GM12878 (cell line): ENCODE results near the gene PIK3C3. TPM values are rescaled to one million over a fixed set of nuclear protein-coding genes. Genes with fewer than 3 reads are reported as not detected.

Experiments used
- ATAC-seq: fragments of 200-7000 bp; cut with Tn5 transposase; 3 replicates; pipeline ENCODE4 v1.9.1; 2020; ENCODE audit warnings: mild to moderate bottlenecking, moderate library complexity
- BruUV-seq: library from RNA; stranded (reverse); fragments of 400-500 nt; replicated peaks from 2 replicates; lab custom pipeline; 2021; lab: Mats Ljungman, UMichigan
- CTCF ChIA-PET: fragments of 300-600 bp; sonication (Branson Sonifier 250); formaldehyde crosslinking; extraction: SDS; loops from one replicate; lab custom pipeline; 2021; ENCODE audit warnings: inconsistent platforms; lab: Yijun Ruan, JAX
- POLR2A ChIA-PET: fragments of 350-600 bp; formaldehyde crosslinking; extraction: SDS; loops from one replicate; lab custom pipeline; 2021; ENCODE audit warnings: inconsistent platforms; lab: Charles Lee
- RAD21 ChIA-PET: fragments of 300-600 bp; sonication (Branson Sonifier 250); formaldehyde crosslinking; loops from one replicate; lab custom pipeline; 2023; ENCODE audit warnings: antibody characterized with exemption; ENCODE audit not compliant: unreplicated experiment; lab: Charles Lee
- SMC1A ChIA-PET: fragments of 300-600 bp; sonication (Branson Sonifier 250); formaldehyde crosslinking; loops from one replicate; lab custom pipeline; 2023; ENCODE audit not compliant: unreplicated experiment, uncharacterized antibody; lab: Charles Lee
- DNase-seq: peaks from one replicate; pipeline ENCODE4 v3.0.0-alpha.2; 2011; ENCODE audit warnings: low read depth, low spot score
- FAIRE-seq: peaks from 3 replicates; lab custom pipeline; 2011; peaks lifted over from hg19 to GRCh38; lab: Jason Lieb, UNC
- H2AFZ ChIP-seq: 2 replicates; pipeline ENCODE4 v1.6.0; 2011; ENCODE audit warnings: low read depth, low read length, control low read depth; ENCODE audit not compliant: control insufficient read depth
- H3K27ac ChIP-seq: 2 replicates; pipeline ENCODE4 v1.5.1; 2011; ENCODE audit warnings: control low read depth; ENCODE audit not compliant: control insufficient read depth, insufficient read depth
- H3K27me3 ChIP-seq, 2 experiments: replicated peaks in 1 of 2; 2 replicates each; pipeline versions ENCODE4 v1.6.0 to v1.6.1; 2011; ENCODE audit warnings: low read length in 1 of 2; ENCODE audit not compliant: control insufficient read depth in 2 of 2, insufficient read depth in 2 of 2
- H3K36me3 ChIP-seq, 2 experiments: 2 replicates each; pipeline ENCODE4 v1.5.1; 2011; ENCODE audit warnings: low read length in 1 of 2; ENCODE audit not compliant: control insufficient read depth in 2 of 2, insufficient read depth in 2 of 2
- H3K4me1 ChIP-seq: 2 replicates; pipeline ENCODE4 v1.6.1; 2011; ENCODE audit warnings: mild to moderate bottlenecking, low read length, moderate library complexity, mixed read lengths; ENCODE audit not compliant: control insufficient read depth, insufficient read depth
- H3K4me2 ChIP-seq: 2 replicates; pipeline ENCODE4 v1.6.0; 2011; ENCODE audit warnings: control low read depth; ENCODE audit not compliant: control insufficient read depth, insufficient read depth
- H3K4me3 ChIP-seq: fragments of 200-600 bp; sonication (generic); 2 replicates; pipeline ENCODE4 v1.5.1; 2016
- H3K79me2 ChIP-seq: 2 replicates; pipeline ENCODE4 v1.6.0; 2011; ENCODE audit warnings: low read length; ENCODE audit not compliant: control insufficient read depth, insufficient read depth
- H3K9ac ChIP-seq: 2 replicates; pipeline ENCODE4 v1.8.0; 2011; ENCODE audit warnings: low read length, control low read depth, mixed read lengths; ENCODE audit not compliant: control insufficient read depth, insufficient read depth
- H3K9me3 ChIP-seq: replicated peaks from 3 replicates; pipeline ENCODE4 v1.5.1; 2011; ENCODE audit warnings: mild to moderate bottlenecking, low read length; ENCODE audit not compliant: control insufficient read depth, insufficient read depth
- H4K20me1 ChIP-seq: 2 replicates; pipeline ENCODE4 v1.6.0; 2011; ENCODE audit not compliant: control insufficient read depth, insufficient read depth
- FOS ChIP-seq: IDR thresholded peaks from 3 replicates; pipeline ENCODE4 v1.6.1; 2011; ENCODE audit warnings: borderline replicate concordance; ENCODE audit not compliant: insufficient read length; ENCODE audit errors: extremely low read depth
- KLF5 ChIP-seq: fragments of 450-650 bp; IDR thresholded peaks from 2 replicates; pipeline ENCODE4 v1.6.1; 2014; ENCODE audit warnings: mild to moderate bottlenecking; ENCODE audit not compliant: partially characterized antibody
- MAX ChIP-seq: IDR thresholded peaks from 2 replicates; pipeline ENCODE4 v1.6.1; 2012; ENCODE audit warnings: low read depth, low read length, improper control_type of control experiment
- MXI1 ChIP-seq: fragments of 150-350 bp; IDR thresholded peaks from 2 replicates; pipeline ENCODE4 v1.6.1; 2011; ENCODE audit warnings: low read depth, mild to moderate bottlenecking, inconsistent platforms, low read length, improper control_type of control experiment
- WGBS: methylation state at CpG from one replicate; pipeline ENCODE4 v1.1.6; 2016; ENCODE audit warnings: low lambda C conversion rate; ENCODE audit not compliant: insufficient replicate concordance, insufficient coverage; ENCODE audit errors: missing lambda C conversion rate; 5-methylcytosine and 5-hydroxymethylcytosine counted together
- in situ Hi-C: fragments of 300-500 bp; cut with MboI; formaldehyde crosslinking; loops from 9 replicates; pipeline ENCODE4 v1.14.3; 2018; ENCODE audit warnings: mixed read lengths
- intact Hi-C: fragments of 100-400 bp; cut with micrococcal nuclease; formaldehyde crosslinking; loops from one replicate; pipeline ENCODE4 v1.14.2; 2022; ENCODE audit not compliant: unreplicated experiment
- polyA plus RNA-seq, 11 experiments: library from polyadenylated mRNA; depleted of rRNA in 4 of 11; unstranded in 6 of 11; stranded (reverse) in 5 of 11; fragments of >200 nt; fragmentation: Nextera tagmentation in 4 of 11; fragmentation: Illumina TruSeq in 1 of 11; extraction: Ambion mirVana in 4 of 11; extraction: Trizol in 1 of 11; gene quantifications; 1 replicate in 1 of 11; 2 replicates in 10 of 11; pipeline versions ENCODE4 v1.2.1 to v1.2.3, GENCODE V29; 2011 to 2016; ENCODE audit warnings: inconsistent platforms in 2 of 11, missing spikeins in 2 of 11, low read depth in 1 of 11
- total RNA-seq, 4 experiments: library from RNA; depleted of rRNA in 3 of 4; stranded (reverse); fragments of >200 nt in 3 of 4; fragmentation: Illumina TruSeq in 1 of 4; extraction: Trizol in 1 of 4; gene quantifications; 2 replicates each; pipeline versions ENCODE4 v1.2.1 to v1.2.3, GENCODE V29; 2013 to 2021
- TF ChIP-seq, protein P1 (sequence below), 3 experiments: IDR thresholded peaks in 2 of 3; conservative IDR thresholded peaks in 1 of 3; 2 replicates each; pipeline ENCODE4 v1.5.1; 2011; ENCODE audit warnings: low read depth in 3 of 3, low read length in 3 of 3, mild to moderate bottlenecking in 3 of 3, control low read depth in 2 of 3, moderate library complexity in 2 of 3, inconsistent platforms in 1 of 3, mixed read lengths in 1 of 3; ENCODE audit not compliant: control insufficient read depth in 2 of 3, insufficient read depth in 1 of 3; ENCODE audit errors: extremely low read depth in 1 of 3
- TF ChIP-seq, protein P2 (sequence below): fragments of 450-650 bp; IDR thresholded peaks from 2 replicates; pipeline ENCODE4 v1.6.1; 2017; ENCODE audit warnings: borderline replicate concordance

The PIK3C3 gene
- total and polyA plus RNA-seq, 10 of the 15 experiments (the other 5 are each of a cell fraction or from before 2014, with no cell fraction given), result 14.4 to 131 (median 32.4) TPM

DNA sequence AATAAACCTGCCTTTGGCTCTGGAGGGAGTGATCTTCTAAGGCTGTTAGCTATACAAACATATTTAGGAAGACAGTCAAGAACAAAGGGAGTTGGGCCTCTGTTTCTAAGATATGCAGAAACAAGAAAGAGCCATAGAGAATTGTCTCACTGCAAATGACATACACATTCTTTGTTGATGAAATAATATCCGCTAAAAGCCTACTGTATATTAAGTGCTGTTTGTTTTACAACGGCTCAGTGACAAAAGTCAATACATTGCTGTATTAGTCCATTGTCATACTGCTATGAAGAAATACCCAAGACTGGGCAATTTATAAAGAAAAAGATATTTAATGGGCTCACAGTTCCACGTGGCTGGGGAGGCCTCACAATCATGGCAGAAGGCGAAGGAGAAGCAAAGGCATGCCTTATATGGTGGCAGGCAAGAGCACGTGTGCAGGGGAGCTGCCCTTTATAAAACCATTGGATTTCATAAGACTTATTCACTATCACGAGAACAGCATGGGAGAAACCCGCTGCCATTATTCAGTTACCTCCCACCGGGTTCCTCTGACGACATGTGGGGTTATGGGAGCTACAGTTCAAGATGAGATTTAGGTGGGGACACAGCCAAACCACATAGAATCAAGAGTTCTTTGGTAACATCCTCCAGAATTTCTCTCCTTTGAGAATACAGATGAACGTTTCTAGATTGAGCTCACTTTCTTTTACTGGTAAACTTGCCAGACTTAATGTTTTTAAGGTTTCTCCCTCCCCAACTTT, 157.8 kb downstream of the PIK3C3 start:
- ATAC-seq (no peak), DNase-seq (no peak), FAIRE-seq (no peak)
- Histone ChIP-seq H3K4me3 (no peak overlapping the region), H3K36me3 (no peaks in the 10 kb centered on the region), H3K4me1 (peaks cover 11% of the 10 kb centered on the region), H3K4me2 (no peak overlapping the region), H3K9ac (no peak overlapping the region), H3K27me3 (no peaks in the 10 kb centered on the region), H2AFZ (no peak overlapping the region), H3K9me3 (no peaks in the 10 kb centered on the region), H3K27ac (no peak overlapping the region), H3K79me2 (no peaks in the 10 kb centered on the region), H4K20me1 (no peaks in the 10 kb centered on the region)
- RAD21 ChIA-PET, result interaction anchor here (0.9 to 5.0 kb wide), 22 partner anchors 7 to 1480 kb away, joined by 3 to 115 read pairs (median 8); no protein-coding TSS in a partner anchor
- CTCF ChIA-PET, result interaction anchor here (0.6 to 7.3 kb wide), 19 partner anchors 16 to 1205 kb away, joined by 3 to 204 read pairs (median 6); no protein-coding TSS in a partner anchor
- no peak for TF ChIP-seq MXI1
- no peak for TF ChIP-seq FOS
- TF ChIP-seq, protein P1, sequence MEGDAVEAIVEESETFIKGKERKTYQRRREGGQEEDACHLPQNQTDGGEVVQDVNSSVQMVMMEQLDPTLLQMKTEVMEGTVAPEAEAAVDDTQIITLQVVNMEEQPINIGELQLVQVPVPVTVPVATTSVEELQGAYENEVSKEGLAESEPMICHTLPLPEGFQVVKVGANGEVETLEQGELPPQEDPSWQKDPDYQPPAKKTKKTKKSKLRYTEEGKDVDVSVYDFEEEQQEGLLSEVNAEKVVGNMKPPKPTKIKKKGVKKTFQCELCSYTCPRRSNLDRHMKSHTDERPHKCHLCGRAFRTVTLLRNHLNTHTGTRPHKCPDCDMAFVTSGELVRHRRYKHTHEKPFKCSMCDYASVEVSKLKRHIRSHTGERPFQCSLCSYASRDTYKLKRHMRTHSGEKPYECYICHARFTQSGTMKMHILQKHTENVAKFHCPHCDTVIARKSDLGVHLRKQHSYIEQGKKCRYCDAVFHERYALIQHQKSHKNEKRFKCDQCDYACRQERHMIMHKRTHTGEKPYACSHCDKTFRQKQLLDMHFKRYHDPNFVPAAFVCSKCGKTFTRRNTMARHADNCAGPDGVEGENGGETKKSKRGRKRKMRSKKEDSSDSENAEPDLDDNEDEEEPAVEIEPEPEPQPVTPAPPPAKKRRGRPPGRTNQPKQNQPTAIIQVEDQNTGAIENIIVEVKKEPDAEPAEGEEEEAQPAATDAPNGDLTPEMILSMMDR (IDR thresholded peaks at IDR 0.05 in 2 of 3, conservative IDR thresholded peaks at IDR 0.05 in 1 of 3; ENCODE audit: control insufficient read depth in 2 of 3, extremely low read depth in 1 of 3, insufficient read depth in 1 of 3, low read depth in 3 of 3, low read length in 3 of 3), result no peak
- no peak for TF ChIP-seq KLF5
- TF ChIP-seq MAX, result no peak
- TF ChIP-seq, protein P2, sequence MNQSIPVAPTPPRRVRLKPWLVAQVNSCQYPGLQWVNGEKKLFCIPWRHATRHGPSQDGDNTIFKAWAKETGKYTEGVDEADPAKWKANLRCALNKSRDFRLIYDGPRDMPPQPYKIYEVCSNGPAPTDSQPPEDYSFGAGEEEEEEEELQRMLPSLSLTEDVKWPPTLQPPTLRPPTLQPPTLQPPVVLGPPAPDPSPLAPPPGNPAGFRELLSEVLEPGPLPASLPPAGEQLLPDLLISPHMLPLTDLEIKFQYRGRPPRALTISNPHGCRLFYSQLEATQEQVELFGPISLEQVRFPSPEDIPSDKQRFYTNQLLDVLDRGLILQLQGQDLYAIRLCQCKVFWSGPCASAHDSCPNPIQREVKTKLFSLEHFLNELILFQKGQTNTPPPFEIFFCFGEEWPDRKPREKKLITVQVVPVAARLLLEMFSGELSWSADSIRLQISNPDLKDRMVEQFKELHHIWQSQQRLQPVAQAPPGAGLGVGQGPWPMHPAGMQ, result no peak
- POLR2A ChIA-PET, result interaction anchor here (0.9 to 1.3 kb wide), 2 partner anchors 12 to 40 kb away, joined by 3 read pairs; no protein-coding TSS in a partner anchor
- no TSS peak for BruUV-seq
- SMC1A ChIA-PET, result interaction anchor here (0.9 to 9.7 kb wide), 25 partner anchors 8 to 1159 kb away, joined by 3 to 191 read pairs (median 10); no protein-coding TSS in a partner anchor
- in situ Hi-C loops, result loop anchor here (25.0 kb wide), 1 partner anchor 1449 kb away; no protein-coding TSS in a partner anchor
- 65% methylated on average over 10 of the region's 10 CpGs for WGBS
- intact Hi-C loops, result loop anchor here (1.0 to 10.0 kb wide), 4 partner anchors 60 to 1472 kb away; no protein-coding TSS in a partner anchor
